ENCODE results near the gene C1orf52.

Gene C1orf52

DNA sequence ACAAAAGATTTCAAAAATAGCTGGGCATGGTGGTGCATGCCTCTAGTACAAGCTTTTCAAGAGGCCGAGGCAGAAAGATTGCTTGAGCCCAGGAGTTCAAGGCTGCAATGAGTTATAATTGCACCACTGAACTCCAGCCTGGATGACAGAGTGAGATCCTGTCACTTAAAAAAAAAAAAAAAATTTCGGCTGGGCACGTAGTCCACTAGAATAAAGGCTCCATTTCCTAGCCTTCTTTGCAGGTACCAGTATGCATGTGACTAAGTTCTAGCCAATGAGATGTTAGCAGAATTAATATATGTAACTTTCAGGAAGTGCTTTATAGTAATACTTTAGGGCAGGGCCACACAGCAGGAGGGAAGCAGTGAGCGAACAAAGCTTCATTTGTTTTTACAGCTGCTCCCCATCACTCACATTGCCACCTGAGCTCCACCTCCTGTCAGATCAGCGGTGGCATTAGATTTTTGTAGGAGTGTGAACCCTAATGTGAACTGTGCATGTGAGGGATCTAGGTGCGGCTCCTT lies 29.8 kb downstream of the C1orf52 start:
- DNase-seq, result no peak

GRCh38 chr1:85228972-85229371 lies 30.5 kb downstream of the C1orf52 start:
- DNase-seq, result no peak

DNA sequence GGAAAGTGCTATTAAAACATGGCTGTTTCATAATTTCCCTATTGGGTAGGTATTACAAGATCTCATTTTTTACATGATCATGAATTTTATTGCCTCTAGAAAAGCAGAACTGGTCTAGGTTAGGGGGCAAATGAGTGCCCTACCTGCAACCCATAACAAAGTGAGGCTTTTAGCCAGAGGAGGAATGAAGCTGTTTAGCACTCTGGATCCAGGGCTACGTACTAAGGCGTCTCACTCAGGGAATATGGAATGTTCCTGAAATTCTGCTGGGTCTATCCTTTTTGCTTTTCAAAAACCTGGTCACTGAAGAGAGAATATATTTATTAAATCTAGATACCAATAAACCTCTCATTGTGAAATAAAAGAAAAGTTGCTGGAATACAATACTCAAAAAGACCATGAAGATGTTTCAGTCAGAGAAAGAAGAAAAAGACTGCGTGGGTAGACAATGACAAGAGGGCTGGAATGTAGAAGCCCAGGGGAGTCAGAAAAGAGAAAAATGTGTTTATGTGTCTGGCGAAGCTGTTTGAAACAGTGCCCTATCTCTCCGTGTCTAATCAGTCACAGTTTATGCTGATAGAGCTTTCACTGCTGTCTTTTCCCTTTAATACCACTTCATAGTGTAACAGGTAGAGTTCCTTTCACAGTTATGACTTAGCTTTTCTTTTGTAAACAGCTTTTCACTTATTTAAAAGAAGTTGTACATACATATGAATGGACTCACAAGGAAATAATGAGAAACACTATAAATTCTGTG lies 33.7 kb downstream of the C1orf52 start:
- DNase-seq, result no peak

DNA sequence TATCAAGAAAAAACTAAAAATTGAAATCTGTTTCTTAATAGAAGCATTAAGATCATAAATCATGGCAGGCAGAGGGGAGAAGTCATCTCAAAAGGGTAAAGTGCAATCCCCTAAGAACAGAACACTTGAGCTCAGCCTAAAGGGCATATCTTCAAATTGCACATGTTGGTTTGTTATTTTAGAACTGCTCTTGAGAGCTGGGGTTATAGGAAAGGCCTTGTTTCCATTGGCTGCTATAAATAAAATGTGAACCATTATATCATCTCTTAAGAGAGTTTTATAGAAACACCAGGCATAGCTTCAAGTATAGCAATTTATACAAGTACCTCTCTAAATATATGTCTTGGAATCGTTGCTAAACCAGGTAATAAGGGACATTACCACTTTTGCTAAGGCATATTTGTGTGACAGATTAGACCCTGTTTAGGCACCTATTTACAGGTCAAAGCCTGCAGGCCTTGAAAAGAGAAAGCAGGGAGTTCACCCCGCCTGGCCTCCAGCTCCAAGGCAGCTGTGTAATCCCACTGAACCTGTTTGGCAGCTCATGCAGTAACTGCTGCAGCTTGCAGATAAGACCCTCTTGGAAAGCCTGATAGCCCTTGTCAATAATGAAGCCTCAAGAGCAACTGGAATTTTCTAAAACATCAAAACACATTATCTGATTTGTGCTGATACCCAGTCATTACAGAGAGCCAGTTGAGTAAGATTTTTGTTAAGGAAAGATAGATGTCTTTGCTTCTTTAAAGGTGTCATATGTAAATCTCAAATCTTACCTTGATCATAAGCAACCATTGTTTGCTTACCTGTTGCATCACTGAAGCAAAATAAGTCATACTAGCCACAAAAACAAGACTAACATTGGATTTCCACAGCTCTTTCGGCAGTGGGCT lies 34.5 kb downstream of the C1orf52 start:
- peak; percentile 21 for DNase-seq

GRCh38 chr1:85224295-85224694 lies 35.2 kb downstream of the C1orf52 start:
- no peak for DNase-seq

GRCh38 chr1:85223334-85223733 lies 36.1 kb downstream of the C1orf52 start:
- DNase-seq, result no peak

DNA sequence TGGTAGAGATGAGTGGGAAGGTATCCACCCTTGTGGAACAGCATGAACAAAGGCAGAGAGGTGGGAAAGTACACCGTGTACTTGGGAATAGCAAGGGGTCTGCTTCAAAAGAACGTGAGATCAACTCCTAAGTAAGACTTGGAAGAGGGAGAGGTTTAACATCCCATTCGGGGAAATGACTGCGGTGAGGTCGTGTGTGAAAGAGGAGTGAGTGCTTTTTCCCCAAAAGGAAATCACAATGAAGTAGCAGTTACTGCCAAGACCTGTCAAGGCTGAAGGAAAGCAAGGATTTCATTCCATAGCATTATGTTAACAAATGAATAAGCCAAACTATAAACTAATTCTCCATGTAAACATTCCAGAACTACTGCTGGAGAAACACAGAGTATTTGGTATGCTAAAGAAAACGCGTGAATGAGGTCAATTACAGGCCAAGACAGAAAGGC lies 38.7 kb downstream of the C1orf52 start:
- DNase-seq, result no peak

DNA sequence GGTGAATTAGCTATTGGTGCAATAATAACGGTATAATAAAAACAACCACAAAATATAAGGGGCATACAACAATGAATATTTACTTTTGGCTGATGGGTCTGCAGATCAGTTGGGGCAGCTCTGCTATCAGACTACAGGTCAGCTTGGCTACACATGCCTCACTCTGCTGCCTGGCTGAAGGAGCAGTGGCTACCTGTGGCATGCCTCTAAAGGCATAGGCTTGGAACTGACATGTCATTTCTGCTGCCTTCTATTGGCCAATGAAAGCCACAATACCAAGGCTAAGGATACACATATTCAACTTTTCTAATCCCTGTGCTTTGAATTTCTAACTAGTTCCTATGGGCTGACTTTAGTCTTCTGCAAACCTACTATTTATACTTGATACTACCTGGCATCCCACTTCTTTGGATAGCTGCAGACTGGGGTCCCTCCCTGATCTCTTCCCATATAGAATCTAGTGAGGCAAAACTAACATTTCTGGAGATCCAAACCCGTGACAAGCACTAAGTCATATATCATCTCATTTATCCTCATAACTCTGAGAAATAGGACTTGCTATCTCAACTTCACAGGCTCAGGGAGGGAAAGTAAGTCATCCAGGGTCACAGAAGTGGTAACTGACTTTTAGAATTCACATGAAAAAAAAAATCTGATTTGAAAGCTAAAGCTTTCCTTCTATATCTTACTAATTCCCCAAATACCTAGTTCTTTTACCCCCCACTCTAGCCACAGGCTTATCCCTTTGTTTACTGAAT lies 39.4 kb downstream of the C1orf52 start:
- no peak for DNase-seq

DNA sequence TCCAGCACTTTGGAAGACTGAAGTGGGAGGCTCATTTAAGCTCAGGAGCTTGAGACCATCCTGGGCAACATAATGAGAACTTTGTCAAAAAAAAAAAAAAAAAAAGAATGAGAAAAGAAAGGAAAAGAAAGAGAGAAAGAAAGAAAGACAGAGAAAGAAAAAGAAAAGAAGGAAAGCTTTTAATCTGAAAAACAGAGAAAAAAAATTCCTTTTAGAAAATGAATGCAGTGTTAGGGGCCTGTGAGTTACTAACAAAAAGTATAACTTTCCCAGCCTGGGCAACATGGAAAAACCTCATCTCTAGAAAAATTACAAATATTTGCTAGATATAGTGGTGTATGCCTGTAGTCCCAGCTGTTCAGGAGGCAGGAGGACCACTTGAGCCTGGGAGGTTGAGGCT lies 42.8 kb downstream of the C1orf52 start:
- DNase-seq, result no peak

- DNase-seq, result no peak
These were observed 44.8 kb downstream of the C1orf52 start for GRCh38 chr1:85214654-85215053.

GRCh38 chr1:85208488-85208887 lies 51.0 kb downstream of the C1orf52 start:
- DNase-seq, result no peak

GRCh38 chr1:85203573-85204171 lies 55.8 kb downstream of the C1orf52 start:
- no peak for DNase-seq

GRCh38 chr1:85202864-85203255 lies 56.6 kb downstream of the C1orf52 start:
- no peak for DNase-seq

DNA sequence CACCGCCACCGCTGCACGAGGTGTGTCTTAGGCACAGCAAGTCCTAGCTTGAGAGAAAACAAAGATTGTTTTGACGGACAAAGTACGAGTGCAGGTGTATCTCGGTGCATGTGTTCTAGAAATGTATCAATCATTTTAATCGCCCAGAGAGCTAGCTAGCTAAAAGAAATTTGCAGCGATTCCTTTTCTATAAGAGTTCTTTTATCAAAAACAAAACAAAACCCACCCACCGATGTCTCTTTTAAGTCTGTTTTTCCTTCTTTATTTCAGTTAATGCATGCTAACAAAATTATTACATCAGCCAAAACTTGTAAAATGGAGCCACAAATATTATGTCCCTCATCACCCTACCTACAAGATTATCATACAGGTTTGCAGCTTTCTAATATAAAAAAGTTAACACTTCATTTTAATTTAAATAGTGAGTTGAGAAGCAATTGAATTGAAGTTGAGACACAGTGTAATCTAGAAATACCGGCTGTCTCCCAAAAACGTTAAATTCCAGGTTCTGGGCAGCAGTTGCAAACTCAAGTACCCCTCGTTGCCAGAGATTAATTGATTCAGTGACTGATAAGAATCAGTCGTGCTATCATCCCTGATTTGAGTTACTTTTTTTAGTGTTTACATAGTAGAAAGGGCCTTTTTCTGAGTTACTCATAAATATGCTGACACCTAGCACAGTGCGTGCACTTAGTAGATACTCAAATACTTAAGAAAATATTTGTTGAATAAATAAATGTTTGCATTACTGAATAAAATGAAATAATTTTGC lies 57.2 kb downstream of the C1orf52 start:
- no peak for DNase-seq

DNA sequence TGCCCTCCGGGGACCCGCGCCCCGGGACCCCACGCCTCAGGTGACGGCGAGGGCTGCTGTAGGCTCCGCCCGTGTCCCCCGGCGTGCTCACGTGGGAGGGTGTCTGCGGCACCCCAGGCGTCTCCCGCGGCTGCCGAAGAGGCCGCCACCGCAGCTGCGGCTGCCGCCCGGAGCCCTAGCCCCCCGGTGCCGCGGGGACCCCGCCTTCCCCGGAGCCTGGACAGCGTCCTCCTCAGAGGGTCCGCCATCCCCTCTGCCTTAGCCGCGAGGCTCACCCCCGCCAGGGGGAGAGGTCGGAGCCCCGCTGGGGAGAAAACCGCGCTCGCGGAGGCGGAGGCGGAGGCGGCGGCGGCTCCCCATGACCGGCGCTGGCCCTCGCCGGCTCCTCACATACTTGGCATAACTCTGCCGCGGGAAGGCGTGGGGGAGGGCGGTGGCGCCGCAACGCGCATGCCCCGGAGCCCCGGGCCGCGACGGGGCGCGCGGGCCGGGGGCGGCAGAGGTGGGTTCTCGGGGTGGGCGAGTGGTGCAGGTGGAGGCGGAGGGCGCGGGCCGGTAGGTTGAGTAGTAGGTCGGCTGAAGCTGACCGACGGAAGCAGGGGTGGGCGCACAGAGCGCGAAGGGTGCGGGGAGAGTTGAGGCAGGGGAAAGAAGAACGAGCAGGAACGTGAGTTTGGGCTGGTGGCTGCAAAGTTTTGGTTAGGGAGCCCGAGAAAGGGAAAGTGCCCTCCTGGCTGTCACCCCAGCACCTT lies 57.9 kb downstream of the C1orf52 start:
- peak; percentile 15 for DNase-seq

GRCh38 chr1:85200463-85201339 lies 58.8 kb downstream of the C1orf52 start, which contains the start of gene SYDE2:
Gene SYDE2 (minus strand): TSS chr1:85201016. CDS start chr1:85200996, 20 bp downstream.
- peak; percentile 50 for DNase-seq

Data from NCI-H2107 (cell line).